ENCODE results near the gene ERCC2.
A peak's percentile ranks its signal among the peaks of the same experiment; 100 is the strongest.

Gene ERCC2

GRCh38 chr19:45400192-45400591 lies 29.8 kb upstream of the ERCC2 start:
- DNase-seq: peak; percentile 71

DNA sequence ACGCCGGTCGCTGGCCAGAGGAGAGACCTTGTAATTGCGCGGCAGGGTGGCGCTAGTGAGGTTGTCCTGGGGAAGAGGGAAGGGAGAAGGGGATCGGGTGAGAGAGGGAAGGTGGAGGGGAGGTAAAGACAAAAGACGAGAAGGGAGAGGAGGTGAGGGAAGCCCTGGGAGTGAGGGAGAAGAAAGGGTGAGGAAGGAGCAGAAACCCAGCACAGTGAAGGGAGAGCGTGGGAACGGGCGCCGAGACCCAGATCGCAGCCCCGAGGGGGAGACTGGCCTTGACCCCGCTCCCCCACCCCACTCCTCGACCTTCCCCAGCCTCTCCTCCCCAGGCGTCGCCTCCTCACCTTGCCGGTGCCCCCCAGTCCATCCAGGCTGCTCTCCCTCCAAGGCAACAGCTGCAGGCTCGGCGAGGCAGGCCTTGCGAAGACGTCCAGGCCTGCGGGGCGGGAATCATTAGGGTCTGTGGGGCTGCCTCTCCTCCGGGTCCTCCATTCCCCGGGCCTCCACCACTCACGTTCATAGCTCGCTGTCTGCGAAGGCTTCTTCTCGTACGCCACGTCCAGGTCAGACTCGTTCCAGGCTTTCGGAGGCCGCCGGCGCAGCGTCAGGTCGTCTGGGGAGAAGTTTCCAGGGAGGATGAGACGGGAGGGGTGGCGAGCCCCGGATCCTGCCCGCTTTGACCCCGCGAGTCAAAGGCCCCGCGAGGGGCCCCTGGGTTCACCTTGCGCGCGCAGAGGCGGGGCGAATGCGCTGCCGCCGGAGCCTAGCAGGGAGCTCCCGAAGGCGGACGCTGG lies 25.6 kb upstream of the ERCC2 start:
- DNase-seq: no peak

- DNase-seq: no peak
These were observed 21.7 kb upstream of the ERCC2 start for GRCh38 chr19:45391871-45392665.

DNA sequence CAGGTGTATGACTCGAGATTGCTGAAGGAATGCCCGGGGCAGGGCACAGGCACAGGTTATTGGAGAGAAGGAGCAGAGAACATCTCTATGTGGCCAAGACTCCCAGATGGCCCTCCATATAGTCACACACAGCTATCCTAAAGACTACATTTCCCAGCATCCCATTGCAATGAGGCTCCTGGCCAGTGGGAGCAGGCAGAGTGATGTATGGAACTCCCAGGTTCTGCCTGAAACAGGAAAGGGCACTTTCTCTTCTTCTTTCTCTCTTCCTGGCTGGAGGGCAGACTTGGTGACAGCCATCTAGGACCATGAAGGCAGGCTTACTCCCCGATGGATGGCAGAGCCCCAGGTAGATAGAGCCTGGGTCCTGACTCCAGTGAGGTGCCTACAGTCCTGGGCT lies 21.0 kb upstream of the ERCC2 start:
- no peak for DNase-seq

- no peak for DNase-seq
These were observed 15.2 kb upstream of the ERCC2 start for GRCh38 chr19:45385392-45386221.

DNA sequence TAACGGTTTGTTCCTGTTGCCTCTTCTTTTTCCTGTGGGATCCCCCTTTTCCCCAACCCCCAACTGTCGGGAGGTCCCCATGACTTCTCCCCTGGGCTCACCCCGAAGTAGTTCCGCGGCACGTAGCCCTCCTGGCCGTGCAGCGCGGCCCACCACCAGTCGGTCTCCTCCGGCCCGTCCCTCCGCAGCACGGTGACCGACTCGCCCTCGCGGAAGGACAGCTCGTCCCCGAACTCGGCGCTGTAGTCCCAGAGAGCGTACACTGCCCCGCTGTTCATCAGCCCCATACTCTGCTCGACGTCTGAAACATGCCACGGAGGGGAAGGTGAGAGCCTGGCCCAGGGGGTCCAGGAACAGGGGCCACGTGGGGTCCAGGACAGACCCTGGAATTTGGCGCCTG lies 12.1 kb upstream of the ERCC2 start:
- DNase-seq: no peak

DNA sequence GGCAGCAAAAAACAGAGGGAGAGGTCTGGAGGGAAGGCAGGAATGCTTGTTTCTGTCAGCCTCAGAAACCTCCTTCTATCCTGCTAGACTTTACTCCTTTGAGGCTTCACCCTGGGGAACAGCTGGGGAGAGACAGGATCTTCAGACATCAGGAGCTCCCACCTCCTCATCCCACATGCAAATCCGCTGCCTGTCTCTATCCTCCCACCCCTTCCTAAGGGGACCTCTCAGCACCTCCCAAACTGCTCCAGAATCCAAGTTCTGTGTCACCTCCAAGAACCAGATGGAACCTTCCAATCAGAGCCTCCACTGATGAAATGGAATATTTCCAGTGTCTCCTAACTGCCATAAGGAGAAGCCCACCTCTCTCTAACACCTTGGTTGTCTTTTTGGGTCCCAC lies 9.7 kb upstream of the ERCC2 start:
- no peak for DNase-seq

- DNase-seq: no peak
These were observed 5.8 kb upstream of the ERCC2 start for GRCh38 chr19:45376045-45376724.

DNA sequence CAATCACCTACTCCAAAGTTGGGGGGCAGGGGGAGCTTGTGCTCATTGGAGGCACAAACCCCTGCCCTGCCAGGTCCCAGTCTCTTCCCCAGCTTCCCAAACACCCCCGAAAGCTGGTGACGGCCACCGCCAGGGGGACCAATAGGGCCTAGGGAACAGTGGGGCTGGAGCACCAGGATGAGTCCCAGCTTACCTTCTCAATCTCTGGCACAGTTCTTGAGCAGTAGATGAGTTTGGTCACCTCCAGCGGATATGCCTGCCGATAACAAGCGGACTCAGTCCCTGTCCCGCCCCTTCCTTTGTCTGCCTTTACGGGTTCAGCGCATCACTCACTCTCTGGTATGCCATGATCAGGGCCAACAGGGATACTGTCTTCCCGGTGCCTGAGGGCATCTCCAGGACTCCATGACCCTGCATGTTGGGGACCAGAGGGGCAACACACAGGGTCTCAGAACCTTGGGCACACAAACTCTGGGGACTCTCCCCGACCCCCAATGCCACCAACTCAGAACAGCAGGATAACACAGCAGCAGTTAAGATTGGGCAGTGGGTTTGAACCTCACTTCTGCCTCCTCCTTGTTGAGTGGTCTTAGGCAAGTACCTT lies 1.5 kb downstream of the ERCC2 start:
- no peak for DNase-seq

GRCh38 chr19:45368127-45368526 lies 2.2 kb downstream of the ERCC2 start:
- no peak for DNase-seq

DNA sequence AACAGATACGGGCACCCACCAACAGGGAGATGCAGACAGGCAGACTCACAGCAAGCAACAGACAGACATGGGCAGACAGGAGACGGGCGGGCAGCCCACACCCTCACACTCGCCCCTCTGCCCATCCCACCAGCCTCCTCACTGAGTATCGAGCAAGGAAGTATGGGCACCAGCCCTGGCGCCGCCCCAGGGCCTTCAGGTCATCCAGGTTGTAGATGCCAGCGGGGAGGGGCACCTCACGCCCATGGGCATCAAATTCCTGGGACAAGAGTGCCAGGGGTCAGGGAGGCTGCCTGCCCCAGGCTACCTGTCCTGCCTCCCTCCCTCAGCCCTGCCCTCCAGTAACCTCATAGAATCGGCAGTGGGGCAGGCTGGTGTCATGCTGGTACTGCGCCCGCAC lies 5.7 kb downstream of the ERCC2 start:
- DNase-seq: no peak

GRCh38 chr19:45363861-45364459 lies 6.4 kb downstream of the ERCC2 start:
- no peak for DNase-seq

DNA sequence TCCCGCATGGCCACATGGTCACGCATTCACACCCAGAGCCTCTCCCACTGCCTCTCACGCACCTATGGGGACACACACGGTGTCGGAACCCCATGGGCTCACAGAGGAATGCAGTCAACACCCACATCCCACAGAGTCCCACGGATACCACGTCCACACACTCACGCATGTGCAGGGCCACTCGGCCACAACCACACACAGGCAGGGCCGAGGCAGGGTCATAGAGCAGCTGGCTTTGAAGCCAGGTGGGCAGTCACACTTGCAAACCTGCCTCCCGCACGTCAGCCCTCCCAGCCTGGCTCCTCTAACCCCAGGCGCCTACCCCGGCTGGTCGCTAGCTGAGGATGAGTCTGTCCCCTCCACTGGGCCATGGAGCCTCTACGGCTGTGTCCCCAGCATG lies 8.1 kb downstream of the ERCC2 start:
- DNase-seq: no peak

DNA sequence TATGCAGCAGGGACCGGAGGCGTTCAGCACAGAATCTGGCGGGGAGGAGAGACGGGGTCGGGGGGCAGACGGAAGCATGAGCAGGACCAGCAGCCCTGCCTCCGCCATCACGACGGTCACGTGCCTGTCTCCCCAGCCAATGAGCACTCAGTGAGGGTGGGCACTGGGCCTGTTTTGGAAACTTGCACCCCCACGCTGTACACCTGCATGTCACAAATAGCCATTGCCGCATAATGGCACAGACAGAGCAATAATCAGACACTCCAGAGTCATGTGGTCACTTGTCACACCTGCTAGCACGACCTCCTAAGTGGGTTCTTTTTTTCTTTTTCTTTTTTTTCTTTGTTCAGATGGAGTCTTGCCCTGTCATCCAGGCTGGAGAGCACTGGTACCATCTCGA lies 8.8 kb downstream of the ERCC2 start:
- no peak for DNase-seq

DNA sequence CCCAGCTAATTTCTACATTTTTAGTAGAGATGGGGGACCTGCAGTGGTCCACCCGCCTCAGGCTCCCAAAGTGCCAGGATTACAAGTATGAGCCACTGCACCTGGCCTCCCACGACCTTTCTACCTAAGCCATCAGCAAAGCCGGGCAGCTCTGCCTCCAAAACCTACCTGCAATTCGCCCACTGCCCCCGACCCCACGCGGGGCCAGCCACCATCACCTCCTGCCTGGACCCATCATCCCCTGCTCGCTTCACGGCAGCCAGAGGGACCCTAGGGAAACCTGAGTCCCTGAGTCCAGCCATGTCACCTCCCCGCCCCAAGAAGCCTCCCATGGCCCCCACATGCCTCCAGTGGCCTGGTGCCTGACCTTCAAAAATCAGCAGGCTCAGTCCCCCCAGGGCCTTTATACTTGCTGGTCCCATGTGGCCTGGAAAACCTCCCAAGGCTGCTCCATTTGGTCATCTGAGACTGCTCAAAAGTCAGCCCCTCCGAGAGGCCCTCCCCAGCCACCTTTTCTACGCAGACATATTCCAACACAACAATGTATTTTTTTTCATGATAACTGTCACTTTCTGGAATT lies 12.1 kb downstream of the ERCC2 start:
- DNase-seq: no peak

DNA sequence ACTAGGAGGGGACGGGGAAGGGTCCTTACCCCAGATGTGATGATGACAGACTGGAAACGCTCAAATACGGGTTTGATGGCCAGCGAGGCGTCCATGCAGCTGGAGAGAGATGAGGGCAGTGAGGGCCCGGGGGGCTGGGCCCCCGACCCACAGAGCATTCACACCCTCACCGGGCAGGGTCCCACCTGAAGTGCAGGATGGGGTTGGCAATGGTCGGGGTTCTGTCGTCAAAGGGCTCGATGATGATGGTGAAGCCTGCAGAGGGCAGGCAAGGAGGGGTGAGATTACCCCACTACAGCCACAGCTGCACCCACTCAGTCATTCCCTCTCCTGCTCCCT lies 13.0 kb downstream of the ERCC2 start:
- no peak for DNase-seq

DNA sequence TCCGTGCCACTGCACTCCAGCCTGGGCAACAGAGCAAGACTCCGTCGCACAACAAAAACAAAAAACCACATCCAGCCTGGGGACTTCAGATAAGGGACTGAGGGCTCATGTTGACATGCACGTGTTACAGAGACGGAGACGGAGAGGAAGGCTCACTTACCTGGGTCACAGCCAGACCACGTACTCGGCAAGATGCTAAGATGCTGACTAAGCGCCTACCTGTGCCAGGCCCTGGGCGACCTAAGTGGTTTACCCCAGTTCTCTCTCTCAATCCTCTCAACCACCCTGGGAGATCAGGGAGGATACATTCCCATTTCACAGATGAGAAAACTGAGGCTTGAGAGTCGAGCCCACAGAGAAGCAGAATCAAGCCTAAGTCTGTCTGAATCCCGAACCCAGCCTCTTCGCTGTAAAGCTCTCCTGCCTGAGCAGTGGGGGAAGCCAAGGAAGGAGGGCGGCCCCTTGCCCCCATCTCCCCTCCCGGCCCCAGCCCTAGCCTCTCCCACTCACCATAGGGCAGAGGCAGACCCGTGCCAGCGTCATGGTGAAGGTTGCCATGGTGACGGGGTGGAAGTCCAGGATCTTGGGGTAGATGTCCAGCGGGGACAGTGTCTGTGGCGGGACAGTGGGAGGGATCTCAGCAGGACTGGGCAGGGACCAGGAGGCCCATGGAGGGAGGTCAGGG lies 13.5 kb downstream of the ERCC2 start:
- no peak for DNase-seq

DNA sequence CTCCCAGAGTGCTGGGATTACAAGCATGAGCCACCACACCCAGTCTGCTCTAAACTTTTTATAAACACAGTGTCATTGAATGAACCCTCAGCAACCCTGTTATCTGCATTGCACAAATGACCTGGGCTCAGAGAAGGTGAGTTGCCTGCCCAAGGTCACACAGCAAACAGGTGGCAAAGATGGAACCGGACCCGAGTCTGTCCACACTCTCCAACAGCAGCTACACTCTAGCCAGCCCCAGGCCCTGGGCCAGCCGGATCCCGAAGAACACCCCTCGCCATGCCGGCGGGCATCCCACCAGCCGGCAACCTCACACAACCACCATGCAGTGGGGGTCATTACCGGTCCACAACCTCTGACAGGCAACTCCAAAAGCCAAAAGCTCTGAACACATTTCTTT lies 14.5 kb downstream of the ERCC2 start:
- DNase-seq: no peak

- DNase-seq: no peak
These were observed 15.0 kb downstream of the ERCC2 start for GRCh38 chr19:45355402-45355801.

- DNase-seq: no peak
These were observed 16.0 kb downstream of the ERCC2 start for GRCh38 chr19:45354241-45354842.

Data from NCI-H2171 (cell line).